ENCODE measurements around the gene TAS2R43.
"Not testable (repeated sequence)": the region's sequence is repeated elsewhere in the genome, so short reads cannot be mapped to it uniquely, and the experiment has no call there.

TAS2R43 gene

DNA sequence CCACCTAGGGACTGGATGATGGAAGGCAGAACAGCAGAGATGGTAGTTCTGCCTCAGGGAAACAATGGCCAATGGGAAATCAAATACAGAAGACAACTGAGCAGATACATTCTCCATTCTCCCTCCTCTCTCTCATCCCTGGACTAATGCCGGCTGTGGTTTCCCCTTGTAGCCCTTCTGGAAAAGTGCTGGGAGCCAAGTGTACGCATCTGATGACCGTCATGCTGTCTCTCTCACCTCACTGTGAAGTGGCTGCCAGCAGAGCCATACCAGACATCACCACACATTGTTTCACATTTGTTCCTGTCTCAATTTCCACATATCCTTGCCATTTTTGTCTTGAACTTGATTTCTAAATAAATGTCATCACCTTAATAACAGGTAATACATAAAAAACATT, 33.1 kb downstream of the TAS2R43 start:
- DNase-seq, result no peak

DNA sequence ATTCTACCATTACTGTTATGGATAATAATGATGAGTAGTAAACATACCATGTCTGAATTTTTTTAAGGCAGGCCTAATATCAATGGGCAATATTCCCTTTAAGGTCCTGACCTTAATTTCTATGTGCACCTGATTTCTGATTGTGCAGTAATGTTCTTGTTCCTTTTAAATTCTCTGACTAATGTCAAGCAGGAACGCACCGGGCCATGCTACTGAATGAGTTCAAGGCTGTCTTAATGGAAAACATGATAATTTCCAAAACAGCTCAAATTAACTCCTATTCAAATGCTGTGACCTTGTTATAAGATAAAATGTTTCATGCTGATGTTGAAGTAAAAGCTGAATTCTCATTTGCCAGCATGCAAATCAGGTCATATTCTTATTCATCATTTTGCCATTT, 36.8 kb downstream of the TAS2R43 start:
- no peak for DNase-seq

DNA sequence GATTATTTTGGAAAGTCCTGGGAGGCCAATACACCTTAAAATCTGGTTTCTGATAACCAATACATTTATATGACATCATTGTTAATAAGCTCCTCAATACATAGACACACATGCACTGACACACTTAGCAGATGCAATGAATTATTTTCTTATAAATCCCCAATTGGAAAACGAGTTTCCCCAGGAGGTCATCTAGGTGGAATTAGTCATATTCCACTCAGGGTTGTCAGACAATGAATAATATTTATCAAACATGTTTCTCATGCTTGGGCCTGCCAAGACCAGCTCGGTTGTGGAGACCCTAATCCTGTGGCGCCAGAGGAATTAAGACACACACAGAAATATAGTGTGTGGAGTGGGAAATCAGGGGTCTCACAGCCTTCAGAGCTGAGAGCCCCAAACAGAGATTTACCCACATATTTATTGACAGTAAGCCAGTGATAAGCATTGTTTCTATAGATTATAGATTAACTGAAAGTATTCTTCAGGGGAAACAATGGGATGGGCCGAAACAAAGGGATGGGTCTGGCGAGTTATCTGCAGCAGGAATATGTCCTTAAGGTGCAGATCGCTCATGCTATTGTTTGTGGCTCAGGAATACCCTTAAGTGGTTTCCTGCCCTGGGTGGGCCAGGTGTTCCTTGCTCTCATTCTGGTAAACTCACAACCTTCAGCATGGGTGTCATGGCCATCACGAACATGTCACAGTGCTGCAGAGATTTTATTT, 42.1 kb downstream of the TAS2R43 start:
- not testable (repeated sequence) for DNase-seq

DNA sequence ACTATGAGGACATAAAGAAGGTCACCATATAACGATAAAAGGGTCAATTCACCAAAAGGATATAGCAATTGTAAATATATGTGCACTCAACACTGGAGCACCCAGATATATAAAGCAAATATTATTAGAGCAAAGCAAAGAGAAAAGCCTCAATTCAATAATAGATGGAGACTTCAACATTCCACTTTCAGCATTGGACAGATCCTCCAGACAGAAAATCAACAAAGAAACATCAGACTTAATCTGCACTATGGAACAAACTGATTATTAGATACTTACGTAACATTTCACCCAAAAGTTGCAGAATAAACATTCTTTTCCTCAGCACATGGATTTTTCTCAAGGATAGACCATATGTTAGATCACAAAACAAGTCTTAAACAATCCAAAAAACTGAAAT, 50.7 kb downstream of the TAS2R43 start:
- not testable (repeated sequence) for DNase-seq
